GM12873 (cell line): ENCODE measurements around the gene HS3ST4.

ENCODE experiments used
- CTCF ChIP-seq: IDR thresholded peaks from 2 replicates; pipeline ENCODE4 v1.5.1; 2012; ENCODE audit warnings: low read depth, mild to moderate bottlenecking, moderate library complexity, low read length, control low read depth; ENCODE audit not compliant: insufficient read depth; ENCODE audit errors: missing control alignments

The HS3ST4 gene

DNA sequence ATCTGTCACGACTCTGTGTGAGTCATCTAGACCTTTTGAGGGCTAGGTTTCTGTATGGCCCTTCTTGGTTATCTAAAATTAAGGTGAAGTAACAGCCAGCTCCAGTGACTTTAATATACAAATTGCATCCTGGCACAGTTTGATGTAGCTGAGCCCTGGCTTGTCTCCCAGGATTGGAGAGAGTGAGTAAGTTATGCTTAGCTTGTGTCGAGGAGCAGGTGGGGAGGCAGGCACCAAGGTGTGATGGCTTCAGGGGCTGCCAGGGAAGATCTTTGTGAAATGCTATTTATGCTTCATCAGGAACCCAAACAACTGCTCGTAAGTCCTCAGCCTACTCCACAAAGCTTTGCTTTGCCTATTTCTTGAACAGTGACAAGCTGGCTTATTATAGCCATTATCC is 261.2 kb downstream of the HS3ST4 start:
- TF ChIP-seq CTCF = no peak

- TF ChIP-seq CTCF = no peak
Measured at GRCh38 chr16:25957707-25958106, 265.9 kb downstream of the HS3ST4 start.

DNA sequence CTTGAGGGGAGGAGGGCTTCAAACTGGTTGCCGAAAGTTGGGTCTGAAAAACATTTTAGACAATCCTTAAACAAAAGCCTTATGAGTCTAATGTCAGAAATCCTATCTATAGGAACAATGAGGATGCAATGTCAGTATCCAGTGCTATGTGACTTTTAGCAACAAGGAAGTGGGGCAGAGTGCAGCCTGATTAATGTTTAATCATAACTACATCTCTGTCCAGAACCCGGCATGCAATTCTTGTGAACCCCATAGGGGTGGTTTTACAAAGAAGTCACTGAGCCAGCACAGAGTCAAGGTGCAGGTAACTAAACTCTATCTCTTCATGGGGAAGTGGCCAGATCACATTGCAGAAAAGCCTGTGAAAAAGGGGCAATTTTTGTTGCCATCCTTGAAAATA is 267.5 kb downstream of the HS3ST4 start:
- TF ChIP-seq CTCF = no peak

DNA sequence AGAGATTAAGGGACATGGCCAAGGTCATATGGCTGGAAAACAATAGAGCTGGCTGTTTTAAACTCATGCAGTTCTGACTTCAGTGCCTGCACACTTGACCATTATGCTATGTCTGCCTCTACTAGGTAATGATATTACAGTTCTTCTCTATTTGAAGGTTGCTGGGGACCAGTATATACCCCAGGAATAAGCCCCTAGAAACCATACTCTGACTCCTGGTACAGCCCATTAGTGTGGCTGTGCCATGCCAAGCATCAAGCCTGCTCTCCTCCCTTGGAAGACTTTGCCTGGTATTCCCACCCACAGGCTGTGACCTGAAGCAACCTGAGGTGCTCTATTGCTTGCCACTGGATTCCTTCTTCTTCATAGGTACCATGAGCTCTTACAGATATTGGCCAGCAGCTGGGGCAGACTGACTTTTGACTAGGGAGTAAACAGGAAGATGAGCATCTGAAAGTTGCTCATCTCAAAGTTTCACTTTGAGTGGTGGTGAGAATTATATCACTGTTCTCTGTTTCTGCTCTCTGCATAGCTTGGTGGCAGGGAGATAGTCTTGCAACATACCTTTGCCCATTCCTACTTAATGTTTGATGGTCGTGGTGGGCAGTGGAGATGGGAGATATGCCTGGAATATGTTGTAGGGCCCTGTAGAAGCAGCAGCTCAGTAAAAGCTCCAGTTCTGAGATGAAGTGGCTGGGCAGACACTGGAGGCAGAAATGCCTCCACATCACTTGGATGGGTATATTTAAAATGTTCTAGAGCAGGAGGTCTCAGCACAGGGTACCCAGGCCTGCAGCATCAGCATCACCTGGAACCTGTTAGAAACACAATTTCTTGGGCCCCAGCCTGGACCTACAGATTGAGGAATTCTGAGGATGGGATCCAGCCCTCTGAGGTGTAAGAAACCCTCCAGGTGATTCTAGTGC is 274.7 kb downstream of the HS3ST4 start:
- no peak for TF ChIP-seq CTCF

DNA sequence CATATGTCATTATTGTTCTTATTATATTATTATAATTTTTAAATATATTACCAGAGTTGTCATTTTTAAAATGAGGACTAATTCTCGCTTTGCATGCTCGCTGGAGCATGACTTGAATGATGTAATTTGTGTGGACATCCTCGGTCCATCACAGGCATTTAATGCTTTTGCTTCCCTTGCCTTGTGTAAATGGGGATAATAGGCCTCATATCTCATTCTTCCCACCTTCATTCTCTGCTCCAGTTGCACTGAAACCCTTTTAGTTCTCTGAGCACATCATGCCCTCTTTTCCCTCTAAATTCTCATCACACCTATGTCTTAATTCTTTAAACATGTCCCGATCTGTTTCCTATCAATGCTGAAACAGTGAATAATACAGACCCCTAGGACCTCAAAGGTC is 285.4 kb downstream of the HS3ST4 start:
- no peak for TF ChIP-seq CTCF

DNA sequence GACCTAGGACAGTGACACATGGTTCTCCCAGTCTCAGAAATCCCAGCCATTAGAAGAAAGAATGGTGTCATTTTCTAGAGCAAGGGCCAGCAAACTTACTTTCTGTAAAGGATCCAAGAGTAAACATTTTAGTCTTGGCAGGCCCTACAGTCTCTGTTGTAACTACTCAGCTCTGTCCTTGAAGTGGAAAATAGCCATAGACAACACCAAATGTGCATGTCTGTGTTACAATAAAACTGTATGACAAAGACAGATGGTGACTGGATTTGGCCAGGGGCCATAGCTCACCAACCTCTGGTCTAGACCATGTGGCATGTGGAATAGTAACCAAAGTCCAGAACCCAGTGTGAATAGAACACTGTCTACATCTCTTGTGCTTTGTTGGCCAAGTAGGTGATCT is 286.5 kb downstream of the HS3ST4 start:
- TF ChIP-seq CTCF = no peak

- TF ChIP-seq CTCF = no peak
Measured at GRCh38 chr16:25988084-25988483, 296.3 kb downstream of the HS3ST4 start.
